NCI-H1694 treated with DMSO at 0.1 percent for 48 hours (cell line): ENCODE data around the gene PMM1.
"Not testable (repeated sequence)": the region's sequence is repeated elsewhere in the genome, so short reads cannot be mapped to it uniquely, and the experiment has no call there.

ENCODE experiments used
- DNase-seq: peaks from one replicate; lab custom pipeline; 2025; lab: John Stamatoyannopoulos, UW

PMM1 gene

DNA sequence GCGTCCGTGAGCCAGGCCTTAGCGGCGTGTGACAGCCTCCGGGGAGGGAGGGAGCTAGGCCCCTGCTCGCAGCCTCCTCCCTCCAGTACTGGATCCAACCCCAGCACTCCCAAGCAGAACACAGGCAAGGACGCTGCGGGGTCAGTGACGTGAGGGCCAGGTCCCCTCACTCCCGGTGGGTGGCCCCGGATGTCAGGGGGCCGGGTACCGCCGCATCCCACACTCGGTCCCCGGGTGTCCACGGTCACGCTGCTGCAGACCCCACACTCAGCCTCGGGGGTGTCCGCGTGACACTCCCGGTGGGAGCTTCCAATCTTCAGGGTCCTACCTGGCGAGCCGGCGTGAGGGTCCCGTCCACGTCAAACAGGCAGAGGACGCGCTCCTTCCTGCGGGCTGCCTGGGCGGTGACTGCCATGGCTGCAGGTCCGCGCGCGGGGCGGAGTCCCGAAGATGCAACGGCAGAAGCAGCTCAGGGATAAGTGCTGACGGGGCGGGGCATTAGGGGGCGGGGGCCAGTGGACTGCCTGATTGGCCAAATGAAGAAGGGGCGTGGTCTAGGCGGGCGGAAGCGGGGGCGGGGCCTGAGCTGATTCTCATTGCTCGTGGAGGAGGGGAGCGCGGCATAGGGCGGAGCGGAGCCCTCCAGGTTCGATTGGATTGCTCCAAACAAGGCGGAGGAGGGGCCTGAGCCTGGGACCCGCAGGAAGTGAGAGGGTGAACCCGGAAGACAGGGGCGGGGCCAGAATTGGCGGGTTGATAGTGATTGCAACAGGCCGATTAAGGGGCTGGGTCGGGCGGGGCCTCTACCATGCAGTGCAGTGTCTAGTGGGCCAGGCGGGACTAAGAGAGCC is at the start of gene PMM1:
Gene PMM1 (minus strand): TSS at position 450 of the 851 bp plus-strand sequence. CDS start 35 bp downstream, at position 415.
- peak; percentile 99 for DNase-seq

- DNase-seq: no peak
Observed at GRCh38 chr22:41638748-41639147, 49.1 kb upstream of the PMM1 start.

- DNase-seq: no peak
Observed at GRCh38 chr22:41638124-41638523, 48.5 kb upstream of the PMM1 start.

DNA sequence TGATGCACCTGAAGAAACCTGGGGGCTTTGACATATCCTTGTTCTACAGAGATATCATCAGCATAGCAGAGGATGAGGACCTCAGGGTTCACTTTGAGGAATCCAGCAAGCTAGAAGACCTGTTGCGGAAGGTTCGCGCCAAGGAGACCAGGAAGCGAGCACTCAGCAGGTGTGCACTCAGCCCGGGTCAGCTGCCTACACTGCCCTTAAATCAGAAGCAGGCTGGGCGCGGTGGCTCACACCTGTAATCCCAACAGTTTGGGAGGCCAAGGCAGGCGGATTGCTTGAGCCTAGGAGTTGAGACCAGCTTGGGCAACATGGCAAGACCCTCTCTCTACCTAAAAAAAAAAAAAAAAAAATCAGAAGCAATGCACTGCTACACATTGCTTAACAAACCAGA is 48.0 kb upstream of the PMM1 start:
- not testable (repeated sequence) for DNase-seq

- DNase-seq: no peak
Observed at GRCh38 chr22:41636467-41636866, 46.8 kb upstream of the PMM1 start.

DNA sequence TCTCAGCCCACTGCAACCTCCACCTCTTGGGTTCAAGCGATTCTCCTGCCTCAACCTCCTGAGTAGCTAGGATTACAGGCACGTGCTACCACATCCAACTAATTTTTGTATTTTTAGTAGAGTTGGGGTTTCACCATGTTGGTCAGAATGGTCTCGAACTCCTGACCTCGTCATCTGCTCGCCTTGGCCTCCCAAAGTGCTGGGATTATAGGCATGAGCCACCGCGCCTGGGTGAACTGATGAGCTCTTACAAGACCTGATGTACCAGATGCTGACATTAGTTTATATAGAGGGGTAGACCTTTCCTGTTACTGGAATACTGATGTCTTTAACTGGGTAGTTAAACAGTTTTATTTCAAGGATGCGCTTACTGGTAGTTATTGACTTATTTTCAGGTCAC is 45.0 kb upstream of the PMM1 start:
- DNase-seq: not testable (repeated sequence)

DNA sequence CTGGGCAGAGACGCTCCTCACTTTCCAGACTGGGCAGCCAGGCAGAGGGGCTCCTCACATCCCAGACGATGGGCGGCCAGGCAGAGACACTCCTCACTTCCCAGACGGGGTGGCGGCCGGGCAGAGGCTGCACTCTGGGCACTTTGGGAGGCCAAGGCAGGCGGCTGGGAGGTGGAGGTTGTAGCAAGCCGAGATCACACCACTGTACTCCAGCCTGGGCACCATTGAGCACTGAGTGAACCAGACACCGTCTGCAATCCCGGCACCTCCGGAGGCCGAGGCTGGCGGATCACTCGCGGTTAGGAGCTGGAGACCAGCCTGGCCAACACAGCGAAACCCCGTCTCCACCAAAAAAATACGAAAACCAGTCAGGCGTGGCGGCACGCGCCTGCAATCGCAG is 42.0 kb upstream of the PMM1 start:
- DNase-seq: not testable (repeated sequence)

GRCh38 chr22:41631115-41631514 is 41.5 kb upstream of the PMM1 start:
- not testable (repeated sequence) for DNase-seq

DNA sequence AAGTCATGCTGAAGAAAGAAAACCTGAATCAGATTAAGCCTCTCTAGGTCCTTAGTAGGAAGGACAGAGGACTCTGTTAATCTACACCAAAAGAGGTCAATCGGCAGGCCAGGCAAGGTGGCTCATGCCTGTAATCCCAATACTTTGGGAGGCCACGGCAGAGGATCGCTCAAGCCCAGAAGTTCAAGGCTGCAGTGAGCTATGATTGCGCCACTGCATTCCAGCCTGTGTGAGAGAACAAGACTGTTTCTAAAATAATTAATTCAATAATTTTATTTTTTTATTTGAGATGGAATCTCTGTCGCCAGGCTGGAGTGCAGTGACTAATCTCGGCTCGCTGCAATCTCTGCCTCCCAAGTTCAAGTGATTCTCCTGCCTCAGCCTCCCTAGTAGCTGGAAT is 35.9 kb upstream of the PMM1 start:
- no peak for DNase-seq

GRCh38 chr22:41621911-41622179 is 32.2 kb upstream of the PMM1 start:
- DNase-seq: no peak

- DNase-seq: peak; percentile 99
Observed at GRCh38 chr22:41621099-41621910, 31.7 kb upstream of the PMM1 start, which contains the start of gene XRCC6. TSS of gene XRCC6 (plus strand) at chr22:41621295. CDS start at chr22:41622005, 710 bp downstream.

GRCh38 chr22:41620589-41621098 is 31.0 kb upstream of the PMM1 start, which contains the start of gene DESI1:
TSS of gene DESI1 (minus strand) at chr22:41621043. CDS start at chr22:41620839, 204 bp downstream.
- DNase-seq: no peak

DNA sequence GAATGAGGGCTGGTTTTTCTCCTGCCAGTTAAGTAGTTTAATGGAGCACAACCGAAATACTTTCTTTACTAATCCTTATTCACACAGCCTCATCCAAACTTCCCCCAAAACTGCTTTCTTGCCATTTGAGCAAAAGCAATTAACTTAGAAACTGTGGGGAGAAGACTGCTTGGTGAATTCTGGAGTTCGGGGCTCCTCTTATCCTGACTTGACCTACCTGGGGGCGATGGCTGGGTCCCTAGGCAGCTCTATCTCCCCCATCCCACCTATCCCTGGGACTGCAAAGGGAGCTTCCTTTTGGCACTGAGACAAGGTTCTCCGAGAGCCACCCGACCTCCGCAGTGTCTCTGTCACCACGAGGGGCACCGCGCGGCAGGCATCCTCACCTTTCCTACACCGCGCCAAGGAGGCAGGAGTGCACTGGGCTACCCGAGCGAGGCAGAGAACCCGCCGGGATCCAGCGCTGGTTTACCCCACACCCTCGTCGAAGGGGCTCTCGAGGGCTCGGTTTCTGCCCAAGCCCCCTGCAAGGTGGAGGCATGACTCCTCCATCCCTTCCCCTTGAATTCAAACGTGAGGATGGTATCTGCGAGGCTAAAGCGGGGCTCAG is 30.4 kb upstream of the PMM1 start:
- no peak for DNase-seq

DNA sequence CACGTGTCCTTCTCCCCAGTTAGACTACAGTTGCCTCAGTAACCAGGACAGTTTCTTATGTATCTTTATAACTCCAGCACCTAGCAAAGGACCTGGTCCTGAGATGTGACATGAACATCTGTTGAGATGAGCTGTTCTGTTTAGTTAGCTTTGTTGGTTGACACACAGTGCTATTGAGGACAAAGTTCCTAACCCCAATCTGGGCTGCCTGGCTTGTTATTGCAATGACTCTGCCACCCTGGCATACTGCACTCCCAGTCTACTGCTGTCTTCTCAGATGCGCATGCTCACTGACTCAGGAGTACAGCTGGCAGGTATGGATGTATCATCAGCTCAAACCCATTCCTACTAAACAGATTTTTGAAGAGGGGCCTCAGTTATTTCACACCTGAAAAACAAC is 23.8 kb upstream of the PMM1 start:
- DNase-seq: no peak

DNA sequence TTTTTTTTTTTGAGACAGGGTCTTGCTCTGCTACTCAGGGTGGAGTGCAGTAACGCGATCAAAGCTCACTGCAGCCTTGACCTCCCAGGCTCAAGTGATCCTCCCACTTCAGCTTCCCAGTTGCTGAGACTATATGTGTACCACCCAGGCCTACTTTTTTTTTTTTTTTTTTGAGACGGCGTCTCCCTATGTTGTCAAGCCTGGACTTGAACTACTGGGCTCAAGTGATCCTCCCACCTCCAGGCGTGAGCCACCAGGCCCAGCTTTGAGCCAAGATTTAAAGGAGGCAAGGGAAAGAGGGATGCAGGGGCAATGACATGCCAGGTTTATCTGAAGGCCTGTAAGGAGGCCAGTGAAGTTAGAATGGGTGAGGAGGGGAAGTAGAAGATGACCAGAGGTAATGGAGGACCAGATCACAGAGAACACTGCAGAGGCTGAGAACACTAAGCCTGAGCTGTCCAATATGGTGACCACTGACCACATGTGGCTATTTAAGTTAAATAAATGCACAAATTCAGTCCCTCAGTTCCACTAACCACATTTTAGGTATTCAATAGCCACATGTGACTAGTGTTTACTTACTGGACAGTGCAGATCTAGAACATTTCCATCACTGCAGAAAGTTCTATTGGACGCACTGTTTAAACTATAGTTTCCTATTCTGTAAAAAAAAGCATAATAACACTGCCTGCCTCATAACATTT is 23.1 kb upstream of the PMM1 start:
- no peak for DNase-seq

DNA sequence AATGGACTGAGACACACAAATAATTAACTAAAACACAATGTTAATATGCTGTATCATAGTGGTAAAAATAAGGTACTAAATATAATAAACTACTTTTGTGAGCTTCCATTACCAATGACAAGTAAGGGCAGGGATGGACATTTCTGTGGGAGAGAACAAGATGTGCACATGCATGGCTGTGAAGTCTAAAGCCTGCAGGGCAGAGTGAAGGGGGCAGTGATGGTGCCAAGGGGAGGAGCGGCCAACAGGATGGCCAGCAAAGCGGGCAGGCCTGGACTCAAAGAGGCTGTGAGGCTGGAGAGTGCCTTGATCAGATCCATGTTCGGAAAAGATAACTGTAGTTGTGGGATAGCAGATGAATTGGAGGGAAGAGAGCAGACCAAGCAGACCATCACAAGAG is 18.7 kb upstream of the PMM1 start:
- DNase-seq: no peak

- no peak for DNase-seq
Observed at GRCh38 chr22:41603873-41604332, 14.3 kb upstream of the PMM1 start.

DNA sequence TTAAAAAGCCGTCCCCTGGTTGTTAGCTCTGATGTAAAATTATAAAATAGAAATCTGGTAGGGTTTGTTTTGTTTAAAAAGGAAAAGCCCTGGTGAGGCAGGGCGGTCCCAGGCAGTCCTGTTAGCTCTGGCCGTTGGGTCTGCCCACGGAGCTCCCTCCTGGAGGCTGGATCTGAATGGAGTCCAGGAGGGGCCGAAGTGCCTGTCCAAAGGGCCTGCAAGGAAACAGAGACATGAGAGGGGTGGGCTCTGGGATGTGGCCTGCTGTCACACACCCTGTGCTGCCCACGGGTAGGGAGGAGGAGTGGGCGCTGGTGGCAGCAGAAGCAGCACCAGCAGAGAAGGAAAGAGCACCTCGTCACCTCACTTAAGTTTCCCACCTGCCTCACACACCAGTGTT is 11.3 kb upstream of the PMM1 start:
- no peak for DNase-seq

GRCh38 chr22:41598891-41599635 is 9.4 kb upstream of the PMM1 start:
- DNase-seq: no peak

DNA sequence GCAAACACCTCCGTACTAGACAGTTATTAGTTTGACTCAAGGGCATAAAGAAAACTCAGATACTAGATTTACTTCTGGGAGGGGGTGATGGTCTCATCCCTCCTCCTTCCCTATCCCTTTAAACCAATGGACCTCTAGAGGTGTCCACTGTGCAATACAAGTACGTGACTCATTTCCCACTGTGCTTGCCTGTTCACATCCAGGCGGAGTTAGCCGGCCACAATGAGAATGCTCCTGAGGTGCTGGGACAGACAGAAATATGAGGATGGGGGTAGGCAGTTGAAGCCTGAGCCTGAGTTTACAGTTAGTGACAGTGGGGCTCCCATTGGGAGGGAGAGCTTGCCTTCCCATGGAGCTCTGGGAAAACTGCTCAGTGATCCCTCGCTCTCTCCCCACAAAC is 8.4 kb upstream of the PMM1 start:
- DNase-seq: no peak

DNA sequence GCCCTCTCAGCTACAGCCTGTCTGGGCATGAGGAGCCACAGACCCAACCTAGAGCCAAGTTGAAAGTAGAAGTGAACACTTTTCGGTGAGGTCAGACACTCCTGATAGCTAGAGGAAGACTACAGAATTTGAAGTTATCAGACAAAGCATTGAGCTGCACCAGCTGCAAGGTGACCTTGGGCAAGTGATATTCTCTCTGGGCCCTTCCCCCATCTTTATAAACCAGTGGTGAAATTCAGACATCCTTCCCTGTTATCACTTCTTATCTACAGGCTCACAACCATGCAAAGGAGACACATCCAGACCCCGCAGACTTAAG is 8.0 kb upstream of the PMM1 start:
- no peak for DNase-seq
